Kidney (tissue), 14 donors: ENCODE measurements around the gene SCP2D1. TPM values are rescaled to one million over a fixed set of nuclear protein-coding genes. Genes with fewer than 3 reads are reported as not detected.

Source experiments
- DNase-seq, 5 donors: peaks; one replicate each; pipeline ENCODE4 v3.0.0-alpha.2; 2013 to 2020
- FAIRE-seq: peaks from 2 replicates; lab custom pipeline; 2012; peaks lifted over from hg19 to GRCh38; lab: Jason Lieb, UNC
- H3K27ac ChIP-seq, 2 donors: one replicate each; pipeline ENCODE4 v1.7.0; 2013; ENCODE audit warnings: low read depth in 2 of 2, low read length in 2 of 2, inconsistent platforms in 1 of 2
- H3K27me3 ChIP-seq: one replicate; pipeline ENCODE4 v1.7.1; 2013; ENCODE audit warnings: low read length, inconsistent platforms; ENCODE audit not compliant: control insufficient read depth, insufficient read depth
- H3K36me3 ChIP-seq, 3 donors: one replicate each; pipeline versions ENCODE4 v1.7.0 to v1.7.1; 2013; ENCODE audit warnings: low read length in 3 of 3, control low read depth in 1 of 3, inconsistent platforms in 1 of 3; ENCODE audit not compliant: insufficient read depth in 3 of 3, control insufficient read depth in 2 of 3
- H3K4me1 ChIP-seq, 3 donors: one replicate each; pipeline versions ENCODE4 v1.7.0 to v1.7.1; 2013; ENCODE audit warnings: low read length in 3 of 3, inconsistent platforms in 1 of 3, low read depth in 1 of 3; ENCODE audit not compliant: control insufficient read depth in 2 of 3, insufficient read depth in 2 of 3
- H3K4me3 ChIP-seq, 3 donors: one replicate each; pipeline versions ENCODE4 v1.7.0 to v1.8.1; 2013; ENCODE audit warnings: low read length in 3 of 3, control low read depth in 1 of 3, inconsistent platforms in 1 of 3
- H3K9ac ChIP-seq, 3 donors: one replicate each; pipeline versions ENCODE4 v1.7.0 to v1.7.1; 2013; ENCODE audit warnings: low read length in 3 of 3, control low read depth in 1 of 3, inconsistent platforms in 1 of 3
- H3K9me3 ChIP-seq, 3 donors: one replicate each; pipeline versions ENCODE4 v1.7.0 to v1.7.1; 2013; ENCODE audit warnings: low read length in 3 of 3, control low read depth in 1 of 3, inconsistent platforms in 1 of 3; ENCODE audit not compliant: control insufficient read depth in 2 of 3, insufficient read depth in 1 of 3
- intact Hi-C: fragments of 100-400 bp; cut with DNase I; formaldehyde crosslinking; loops from one replicate; pipeline ENCODE4 v1.11.1; 2022
- polyA plus RNA-seq: library from polyadenylated mRNA; stranded (reverse); fragments of 350-450 nt; fragmentation: Illumina TruSeq; extraction: RNeasy Lipid Tissue Mini Kit (QIAGEN cat#74804); gene quantifications from one replicate; pipeline ENCODE4 v1.2.3, GENCODE V29; 2014; ENCODE audit warnings: low read depth, low replicate concordance; ENCODE audit not compliant: insufficient read depth
- total RNA-seq: library from RNA; stranded (reverse); fragmentation: NEBNext Ultra II Directional; extraction: Animal tissue kit (Norgen Biotek cat#: 25700); gene quantifications from one replicate; pipeline ENCODE4 v1.2.1, GENCODE V29; 2021
- TF ChIP-seq, protein P1 (sequence below): IDR thresholded peaks from 3 replicates; pipeline ENCODE4 v1.5.1; 2012; ENCODE audit warnings: mild to moderate bottlenecking, moderate library complexity, borderline replicate concordance; ENCODE audit not compliant: insufficient read depth; ENCODE audit errors: extremely low read depth
- donor health status: control.
- donor health status: control.
- donor health status: control.
- donor health status: control.
- donor health status: control.
- donor health status: DM: yes; HTN: yes; CAD: no.
- donor health status: Normal renal cell carcinoma (clear cell type).

SCP2D1 gene
- total and polyA plus RNA-seq, 2 donors from 2014 or later: not detected

GRCh38 chr20:18853946-18854646 lies 40.5 kb downstream of the SCP2D1 start:
- TF ChIP-seq, protein P1, sequence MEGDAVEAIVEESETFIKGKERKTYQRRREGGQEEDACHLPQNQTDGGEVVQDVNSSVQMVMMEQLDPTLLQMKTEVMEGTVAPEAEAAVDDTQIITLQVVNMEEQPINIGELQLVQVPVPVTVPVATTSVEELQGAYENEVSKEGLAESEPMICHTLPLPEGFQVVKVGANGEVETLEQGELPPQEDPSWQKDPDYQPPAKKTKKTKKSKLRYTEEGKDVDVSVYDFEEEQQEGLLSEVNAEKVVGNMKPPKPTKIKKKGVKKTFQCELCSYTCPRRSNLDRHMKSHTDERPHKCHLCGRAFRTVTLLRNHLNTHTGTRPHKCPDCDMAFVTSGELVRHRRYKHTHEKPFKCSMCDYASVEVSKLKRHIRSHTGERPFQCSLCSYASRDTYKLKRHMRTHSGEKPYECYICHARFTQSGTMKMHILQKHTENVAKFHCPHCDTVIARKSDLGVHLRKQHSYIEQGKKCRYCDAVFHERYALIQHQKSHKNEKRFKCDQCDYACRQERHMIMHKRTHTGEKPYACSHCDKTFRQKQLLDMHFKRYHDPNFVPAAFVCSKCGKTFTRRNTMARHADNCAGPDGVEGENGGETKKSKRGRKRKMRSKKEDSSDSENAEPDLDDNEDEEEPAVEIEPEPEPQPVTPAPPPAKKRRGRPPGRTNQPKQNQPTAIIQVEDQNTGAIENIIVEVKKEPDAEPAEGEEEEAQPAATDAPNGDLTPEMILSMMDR: no peak
- DNase-seq (no peak), FAIRE-seq (no peak)
- Histone ChIP-seq H3K9ac (no peak overlapping the region), H3K27ac (no peak overlapping the region), H3K36me3 (no peaks in the 10 kb centered on the region), H3K4me1 (no peaks in the 10 kb centered on the region), H3K27me3 (no peaks in the 10 kb centered on the region), H3K4me3 (no peak overlapping the region), H3K9me3 (no peaks in the 10 kb centered on the region)
- intact Hi-C loops: no loop called here

DNA sequence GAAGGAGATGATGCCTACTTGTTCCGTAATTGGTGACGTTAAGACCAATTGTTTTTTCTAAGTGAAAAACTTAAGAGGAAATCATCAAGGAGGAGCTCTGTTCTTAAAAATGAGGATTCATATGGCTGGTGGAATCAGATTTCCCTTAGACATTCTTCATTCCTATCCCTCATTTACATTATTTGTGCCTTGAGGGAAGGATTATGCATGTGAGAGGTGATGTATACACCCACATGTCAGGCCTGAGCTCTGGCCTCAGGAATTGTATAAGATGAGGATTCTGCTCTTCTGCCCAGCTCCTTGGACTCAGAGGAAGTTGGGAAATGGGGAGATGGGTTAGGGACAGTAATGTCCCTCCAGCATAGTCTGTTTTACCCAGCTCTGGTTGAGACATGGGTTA lies 42.3 kb downstream of the SCP2D1 start:
- intact Hi-C loops: no loop called here
- Histone ChIP-seq H3K36me3 (no peaks in the 10 kb centered on the region), H3K9me3 (peaks cover 0 to 9% (median 2%) of the 10 kb centered on the region in 3 donors), H3K9ac (no peak overlapping the region), H3K4me1 (no peaks in the 10 kb centered on the region), H3K27me3 (no peaks in the 10 kb centered on the region), H3K27ac (no peak overlapping the region), H3K4me3 (no peak overlapping the region)
- TF ChIP-seq, protein P1: no peak
- no peak for FAIRE-seq
- no peak for DNase-seq

- Histone ChIP-seq H3K4me3 (no peak overlapping the region), H3K9ac (no peak overlapping the region), H3K27ac (no peak overlapping the region), H3K36me3 (no peaks in the 10 kb centered on the region), H3K4me1 (no peaks in the 10 kb centered on the region), H3K27me3 (no peaks in the 10 kb centered on the region), H3K9me3 (peaks cover 0 to 9% (median 2%) of the 10 kb centered on the region in 3 donors)
- FAIRE-seq (no peak), DNase-seq (no peak)
- intact Hi-C loops: no loop called here
- TF ChIP-seq, protein P1: no peak
Measured at GRCh38 chr20:18856873-18857272, 43.3 kb downstream of the SCP2D1 start.

GRCh38 chr20:18857640-18858039 lies 44.1 kb downstream of the SCP2D1 start:
- peaks cover 0 to 9% (median 2%) of the 10 kb centered on the region in 3 donors for H3K9me3 ChIP-seq
- no peak overlapping the region for H3K27ac ChIP-seq
- no peaks in the 10 kb centered on the region for H3K36me3 ChIP-seq
- H3K4me1 ChIP-seq: no peaks in the 10 kb centered on the region
- FAIRE-seq (no peak), DNase-seq (no peak)
- H3K4me3 ChIP-seq: no peak overlapping the region
- intact Hi-C loops: no loop called here
- H3K27me3 ChIP-seq: no peaks in the 10 kb centered on the region
- TF ChIP-seq, protein P1: no peak
- H3K9ac ChIP-seq: no peak overlapping the region
